ENCODE results near the gene YPEL4.
"Not testable (repeated sequence)": the region's sequence is repeated elsewhere in the genome, so short reads cannot be mapped to it uniquely, and the experiment has no call there.

DNA sequence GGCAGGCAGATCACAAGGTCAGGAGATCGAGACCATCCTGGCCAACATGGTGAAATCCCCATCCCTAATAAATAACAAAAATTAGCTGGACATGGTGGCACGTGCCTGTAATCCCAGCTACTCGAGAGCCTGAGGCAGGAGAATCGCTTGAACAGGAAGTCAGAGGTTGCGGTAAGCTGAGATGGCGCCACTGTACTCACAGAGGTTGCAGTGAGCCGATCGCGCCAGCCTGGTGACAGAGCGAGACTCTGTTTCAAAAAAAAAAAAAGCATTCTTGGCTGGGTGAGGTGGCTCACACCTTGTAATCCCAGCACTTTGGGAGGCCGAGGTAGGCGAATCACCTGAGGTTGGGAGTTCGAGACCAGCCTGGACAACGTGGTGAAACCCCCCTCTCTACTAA lies 2.5 kb upstream of the YPEL4 start:
- TF ChIP-seq, protein P1, sequence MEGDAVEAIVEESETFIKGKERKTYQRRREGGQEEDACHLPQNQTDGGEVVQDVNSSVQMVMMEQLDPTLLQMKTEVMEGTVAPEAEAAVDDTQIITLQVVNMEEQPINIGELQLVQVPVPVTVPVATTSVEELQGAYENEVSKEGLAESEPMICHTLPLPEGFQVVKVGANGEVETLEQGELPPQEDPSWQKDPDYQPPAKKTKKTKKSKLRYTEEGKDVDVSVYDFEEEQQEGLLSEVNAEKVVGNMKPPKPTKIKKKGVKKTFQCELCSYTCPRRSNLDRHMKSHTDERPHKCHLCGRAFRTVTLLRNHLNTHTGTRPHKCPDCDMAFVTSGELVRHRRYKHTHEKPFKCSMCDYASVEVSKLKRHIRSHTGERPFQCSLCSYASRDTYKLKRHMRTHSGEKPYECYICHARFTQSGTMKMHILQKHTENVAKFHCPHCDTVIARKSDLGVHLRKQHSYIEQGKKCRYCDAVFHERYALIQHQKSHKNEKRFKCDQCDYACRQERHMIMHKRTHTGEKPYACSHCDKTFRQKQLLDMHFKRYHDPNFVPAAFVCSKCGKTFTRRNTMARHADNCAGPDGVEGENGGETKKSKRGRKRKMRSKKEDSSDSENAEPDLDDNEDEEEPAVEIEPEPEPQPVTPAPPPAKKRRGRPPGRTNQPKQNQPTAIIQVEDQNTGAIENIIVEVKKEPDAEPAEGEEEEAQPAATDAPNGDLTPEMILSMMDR (IDR thresholded peaks at IDR 0.05): not testable (repeated sequence)
- TF ChIP-seq POLR2A (IDR thresholded peaks at IDR 0.05): not testable (repeated sequence)
